ENCODE measurements around the gene PRCP. TPM values are rescaled to one million over a fixed set of nuclear protein-coding genes. Genes with fewer than 3 reads are reported as not detected.
"Not testable (repeated sequence)": the region's sequence is repeated elsewhere in the genome, so short reads cannot be mapped to it uniquely, and the experiment has no call there.

The PRCP gene
- total RNA-seq, 1 experiment from 2014 or later: 13.5 TPM

DNA sequence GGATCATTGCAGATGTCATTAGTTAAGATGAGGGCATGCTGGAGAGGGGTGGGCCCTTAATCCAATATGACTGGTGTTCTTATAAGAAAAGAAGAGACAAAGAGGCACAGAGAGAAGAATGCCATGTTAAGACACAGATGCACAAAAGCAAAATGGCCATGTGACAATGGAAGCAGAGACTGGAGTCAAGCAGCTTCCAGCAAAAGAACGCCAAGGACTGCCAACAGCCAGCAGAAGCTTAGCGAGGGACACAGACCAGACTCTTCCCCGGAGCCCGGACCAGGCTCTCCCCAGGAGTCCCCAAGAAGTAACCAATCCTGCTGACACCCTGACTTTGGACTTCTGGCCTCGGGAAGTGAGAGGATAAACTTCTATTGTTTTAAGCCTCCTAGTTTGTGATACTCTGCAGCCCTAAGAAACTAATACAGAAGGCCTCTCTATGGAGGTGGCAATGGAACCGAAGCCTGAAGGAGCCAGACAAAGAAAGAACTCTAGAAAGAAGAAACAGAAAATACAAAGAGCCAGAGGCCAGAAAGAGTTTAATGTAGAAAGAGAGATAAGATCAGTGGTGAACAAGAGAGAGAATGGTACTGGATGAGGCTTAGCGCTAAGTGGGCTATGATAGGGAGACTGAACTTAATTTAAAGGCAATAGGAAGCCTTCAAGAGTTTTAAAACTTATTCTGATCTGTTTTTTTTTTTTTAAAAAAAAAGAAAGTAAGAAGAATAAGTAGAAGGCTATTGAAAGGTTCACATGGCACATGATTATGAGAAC is 27.7 kb downstream of the PRCP start:
- no peak for DNase-seq (ENCODE audit: low read depth)

GRCh38 chr11:82871646-82872045 is 28.6 kb downstream of the PRCP start:
- DNase-seq (ENCODE audit: low read depth): no peak

DNA sequence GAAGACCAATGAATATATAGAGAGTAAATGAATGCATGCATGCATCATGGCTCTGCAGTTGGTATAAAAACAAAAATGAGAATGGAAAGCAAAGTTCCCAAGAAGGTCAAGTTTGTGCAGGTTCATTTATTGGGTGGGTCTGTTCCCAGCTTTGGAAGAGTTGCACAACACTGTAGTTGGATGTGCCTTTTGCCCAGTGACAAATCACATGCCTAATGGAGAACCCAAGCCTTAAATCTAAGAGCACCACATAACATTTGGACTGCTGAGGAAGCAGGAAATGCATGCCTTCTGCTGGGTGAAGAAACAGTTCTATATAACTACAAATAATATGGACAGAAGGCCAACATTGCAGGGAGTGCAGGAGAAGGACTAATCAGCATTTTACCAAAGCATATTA is 30.6 kb downstream of the PRCP start:
- no peak for DNase-seq (ENCODE audit: low read depth)

GRCh38 chr11:82867495-82868082 is 32.6 kb downstream of the PRCP start:
- peak; percentile 51 for DNase-seq (ENCODE audit: low read depth)

DNA sequence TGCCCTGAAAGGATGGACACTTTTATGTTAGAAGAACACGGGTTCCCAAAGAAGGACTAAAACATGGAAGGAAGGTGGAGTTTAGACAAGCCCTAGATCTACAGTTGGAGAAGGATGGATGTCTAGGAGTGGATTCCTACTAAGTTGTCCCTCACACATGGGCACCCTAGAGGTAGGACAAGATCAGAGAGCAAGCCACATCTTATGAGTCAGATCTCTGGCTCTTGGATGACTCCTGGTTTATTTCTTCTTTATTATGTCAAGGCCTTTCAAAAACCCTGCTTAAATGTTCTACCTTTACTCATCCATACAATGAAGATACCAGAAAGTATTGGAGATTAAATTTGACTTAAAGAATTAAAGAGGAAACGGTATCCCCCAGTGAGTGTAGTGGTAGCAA is 34.4 kb downstream of the PRCP start:
- no peak for DNase-seq (ENCODE audit: low read depth)

DNA sequence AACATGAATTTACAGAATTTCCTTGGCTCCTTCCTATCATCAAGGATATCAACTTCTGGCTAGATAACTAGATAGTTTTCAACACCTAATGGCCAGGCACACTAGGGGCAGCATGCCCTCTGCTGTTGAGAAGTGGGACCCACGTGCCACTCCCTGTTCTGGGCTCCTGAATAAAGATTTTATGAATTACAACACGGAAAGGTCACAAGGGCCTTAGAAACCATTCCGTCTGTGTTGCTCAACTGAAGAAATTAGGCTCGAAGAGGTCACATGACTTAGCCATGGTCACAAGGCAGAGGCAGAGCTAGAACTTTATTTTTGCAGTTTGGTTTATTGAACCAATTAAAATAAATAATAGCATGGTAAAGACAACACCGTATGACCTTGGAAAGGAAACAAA is 36.0 kb downstream of the PRCP start:
- DNase-seq (ENCODE audit: low read depth): peak; percentile 66

- no peak for DNase-seq (ENCODE audit: low read depth)
These were observed 37.0 kb downstream of the PRCP start for GRCh38 chr11:82863209-82863608.

DNA sequence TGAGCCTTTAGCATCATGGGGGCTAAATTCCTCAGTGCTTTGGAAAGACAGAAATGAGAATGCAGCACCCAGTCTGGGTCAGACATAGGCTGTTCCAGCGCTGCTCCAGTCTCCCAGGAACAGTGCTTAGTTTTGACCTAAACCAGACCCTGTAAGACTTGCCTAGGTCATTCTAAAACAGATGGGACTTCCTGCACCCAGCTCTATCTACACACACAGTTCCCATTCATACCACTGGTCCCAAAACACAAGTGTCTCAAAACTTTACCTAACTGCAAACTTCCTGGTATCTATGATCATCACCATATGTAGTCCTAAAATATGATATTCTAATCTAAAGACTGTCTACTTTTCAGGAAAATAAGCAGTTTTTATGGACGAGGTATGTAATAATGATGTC is 37.9 kb downstream of the PRCP start:
- no peak for DNase-seq (ENCODE audit: low read depth)

DNA sequence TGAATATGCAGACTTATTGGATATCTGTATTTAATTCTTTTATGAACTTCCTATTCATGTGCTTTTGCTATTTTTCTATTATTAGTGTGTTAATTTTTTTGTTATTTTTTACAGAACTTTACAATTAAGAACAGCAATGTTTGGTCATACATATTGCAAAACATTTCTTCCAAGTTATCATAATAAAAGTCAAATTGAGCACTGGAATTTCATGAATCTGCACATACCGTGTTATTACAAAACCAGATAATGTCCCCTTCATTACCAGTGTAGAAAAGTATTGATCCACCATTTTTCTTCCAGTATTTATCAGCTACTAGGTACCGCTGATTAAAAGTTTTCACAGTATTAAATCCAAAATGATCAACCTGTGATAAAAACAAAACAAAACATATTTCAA is 40.5 kb downstream of the PRCP start:
- no peak for DNase-seq (ENCODE audit: low read depth)

DNA sequence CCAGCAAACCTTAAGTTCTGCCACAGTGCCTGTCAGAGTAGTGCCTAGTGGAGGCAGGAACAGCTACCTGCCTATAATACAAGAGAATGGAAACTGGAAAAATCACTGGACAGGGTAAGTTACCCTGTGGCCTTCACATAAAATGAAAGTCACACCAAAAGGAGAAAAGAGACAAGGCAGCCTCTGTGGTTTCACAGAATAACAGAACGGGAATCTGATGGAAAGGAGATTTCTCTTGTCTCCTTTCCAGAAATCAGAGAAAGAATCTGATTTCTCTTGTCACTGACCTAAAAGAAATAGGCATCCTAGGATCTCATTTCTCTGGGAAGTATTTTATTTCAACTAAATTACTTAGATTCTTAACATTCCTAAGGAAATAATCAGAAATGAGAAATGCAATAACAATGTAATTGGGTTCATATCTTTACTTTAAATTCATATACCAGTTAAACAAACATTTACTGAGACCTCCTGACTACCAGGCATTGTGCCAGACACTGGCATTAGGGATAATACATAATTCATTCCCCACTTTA is 41.6 kb downstream of the PRCP start:
- peak; percentile 59 for DNase-seq (ENCODE audit: low read depth)

- no peak for DNase-seq (ENCODE audit: low read depth)
These were observed 42.1 kb downstream of the PRCP start for GRCh38 chr11:82858133-82858532.

DNA sequence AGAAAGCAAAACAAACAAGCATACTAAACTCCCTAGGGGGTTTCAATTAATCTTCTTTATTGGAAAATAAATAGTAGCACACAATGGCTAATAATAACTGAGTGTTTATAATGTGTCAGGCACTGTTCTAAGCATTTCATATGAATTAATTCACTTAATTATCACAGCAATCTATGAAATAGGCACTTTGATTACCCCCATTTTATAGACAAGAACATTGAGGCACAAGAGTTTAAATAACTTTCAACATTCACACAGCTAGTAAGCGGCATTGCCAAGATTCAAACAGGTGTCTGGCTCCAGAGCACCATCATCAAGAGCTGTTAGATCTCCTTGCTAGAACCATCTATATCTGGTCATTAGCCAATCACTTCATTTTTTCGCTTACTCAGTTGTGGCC is 43.1 kb downstream of the PRCP start:
- DNase-seq (ENCODE audit: low read depth): no peak

GRCh38 chr11:82855616-82856015 is 44.6 kb downstream of the PRCP start:
- no peak for DNase-seq (ENCODE audit: low read depth)

- not testable (repeated sequence) for DNase-seq (ENCODE audit: low read depth)
These were observed 45.3 kb downstream of the PRCP start for GRCh38 chr11:82854916-82855315.

DNA sequence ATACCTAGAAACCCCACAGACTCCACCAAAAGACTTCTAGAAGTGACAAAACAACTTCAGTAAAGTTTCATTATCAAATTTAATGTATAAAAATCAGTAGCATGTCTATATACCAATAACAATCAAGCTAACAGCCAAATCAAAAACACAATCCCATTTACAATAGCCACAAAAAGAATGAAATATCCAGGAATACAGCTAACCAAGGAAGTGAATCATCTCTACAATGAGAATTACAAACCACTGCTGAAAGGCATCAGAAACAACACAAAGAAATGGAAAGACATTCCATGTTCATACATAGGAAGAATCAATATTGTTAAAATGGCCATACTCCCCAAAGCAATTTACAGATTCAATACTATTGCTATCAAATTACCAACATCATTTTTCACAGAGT is 46.0 kb downstream of the PRCP start:
- DNase-seq (ENCODE audit: low read depth): no peak

DNA sequence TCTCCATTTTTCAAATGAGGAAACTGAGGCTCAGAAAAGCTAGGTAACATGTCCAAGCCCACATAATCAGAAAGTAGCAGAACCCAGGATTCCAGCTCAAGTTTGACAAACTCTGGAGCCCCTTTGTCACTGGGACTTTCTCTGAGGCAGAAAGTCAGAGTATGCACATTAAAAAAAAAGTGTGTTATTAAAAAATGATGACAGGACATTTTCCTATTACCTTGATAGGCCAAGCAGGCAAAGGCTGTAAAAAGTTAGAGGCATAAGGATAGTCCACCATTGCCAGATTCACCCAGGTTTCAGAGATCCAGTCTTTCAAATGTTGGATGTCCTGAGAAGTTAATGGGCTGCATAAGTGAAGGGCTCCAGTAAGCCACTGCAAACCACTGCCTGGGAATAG is 51.4 kb downstream of the PRCP start:
- DNase-seq (ENCODE audit: low read depth): no peak

DNA sequence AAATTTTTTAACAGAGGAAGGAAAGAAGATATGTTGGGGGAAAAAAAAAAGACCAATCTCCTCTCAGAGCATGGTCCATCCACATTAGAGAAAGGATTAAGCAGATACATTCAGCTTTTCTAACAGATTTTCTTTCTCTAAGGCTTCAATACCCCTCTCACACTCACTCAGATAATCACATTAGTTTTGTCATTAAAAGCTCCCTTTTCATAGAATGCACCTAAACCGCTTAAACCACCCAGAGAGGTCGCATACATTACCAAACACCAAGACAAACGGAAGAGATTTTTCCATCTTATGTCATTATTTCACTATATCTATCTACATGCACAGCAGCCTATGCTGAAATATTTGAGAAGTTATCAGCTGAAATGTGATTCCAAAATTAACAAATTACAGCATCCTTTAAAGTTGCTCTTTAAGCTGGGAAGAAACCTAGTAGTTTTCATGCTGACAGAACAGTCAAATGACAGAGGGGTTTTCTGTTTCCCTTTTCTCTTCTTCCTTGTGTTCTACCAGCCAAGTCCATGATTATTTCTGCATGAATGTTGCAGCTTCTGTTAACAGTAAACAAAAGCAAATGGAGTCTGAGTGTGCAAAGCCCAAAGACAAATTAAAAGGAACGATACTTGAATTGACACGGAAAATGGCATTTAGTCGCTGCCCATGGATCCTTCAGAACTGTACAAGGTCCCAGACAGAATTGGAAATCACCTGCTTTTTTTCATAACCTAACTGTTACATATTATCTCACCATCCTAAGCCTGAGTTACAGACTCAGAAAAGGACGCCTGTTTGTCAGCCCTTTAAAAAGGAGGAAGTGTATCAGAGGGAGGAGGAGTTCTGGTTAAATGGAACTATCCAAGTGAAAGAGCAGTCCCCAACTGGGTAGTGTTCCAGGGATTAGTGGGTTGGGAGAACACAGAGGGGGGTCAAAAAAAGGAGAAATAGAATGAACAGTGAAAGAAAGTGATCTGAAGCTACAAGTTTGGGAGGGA is 54.6 kb downstream of the PRCP start:
- no peak for DNase-seq (ENCODE audit: low read depth)

DNA sequence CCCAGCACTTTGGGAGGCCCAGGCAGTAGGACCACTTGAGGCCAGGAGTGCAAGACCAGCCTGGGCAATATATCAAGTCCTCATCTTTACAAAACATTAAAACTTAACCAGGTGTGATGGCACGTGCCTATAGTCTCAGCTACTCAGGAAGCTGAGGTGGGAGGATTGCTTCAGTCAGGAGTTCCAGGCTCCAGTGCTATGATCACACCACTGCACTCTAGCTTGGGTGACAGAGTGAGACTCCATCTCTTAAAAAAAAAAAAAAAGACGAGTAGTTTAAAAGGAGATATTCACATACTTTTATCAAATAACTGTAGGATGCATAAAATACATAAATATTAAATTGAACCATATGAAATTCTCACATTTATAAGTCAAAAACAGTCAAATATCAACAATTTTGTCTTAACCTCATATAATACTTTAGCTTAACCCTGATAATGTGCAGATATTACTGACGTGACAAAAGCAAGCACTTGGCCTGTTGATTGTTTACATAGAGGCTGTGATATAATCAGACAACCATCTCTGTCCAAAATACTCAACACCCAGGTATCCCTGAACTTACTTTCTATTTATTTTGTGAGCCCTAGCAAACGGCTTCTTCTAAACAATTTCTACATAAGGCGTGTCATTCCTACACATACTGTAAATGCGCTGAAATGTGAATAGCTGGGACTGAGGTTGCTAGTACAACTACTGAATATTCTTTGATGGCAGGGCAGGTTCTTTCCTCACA is 57.0 kb downstream of the PRCP start:
- no peak for DNase-seq (ENCODE audit: low read depth)

DNA sequence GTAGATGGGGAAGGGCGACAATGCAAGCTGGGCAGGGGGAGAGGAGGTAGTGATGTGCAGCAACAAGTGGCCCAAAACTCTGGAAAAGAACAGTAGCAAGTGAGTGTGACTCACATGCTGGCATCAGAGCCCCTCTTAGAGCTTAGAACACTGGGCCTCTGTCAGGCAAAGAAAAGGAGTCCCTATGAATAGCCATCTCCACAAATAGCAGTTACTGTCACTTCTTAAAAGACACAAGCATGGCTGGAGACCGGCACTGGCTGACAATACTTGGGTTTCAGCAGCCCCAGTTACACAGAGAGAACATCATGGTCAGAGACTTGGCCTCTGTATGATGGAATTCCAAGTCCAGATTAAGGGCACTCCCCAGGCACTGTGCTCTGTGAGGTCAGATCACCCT is 58.2 kb downstream of the PRCP start:
- DNase-seq (ENCODE audit: low read depth): no peak

DNA sequence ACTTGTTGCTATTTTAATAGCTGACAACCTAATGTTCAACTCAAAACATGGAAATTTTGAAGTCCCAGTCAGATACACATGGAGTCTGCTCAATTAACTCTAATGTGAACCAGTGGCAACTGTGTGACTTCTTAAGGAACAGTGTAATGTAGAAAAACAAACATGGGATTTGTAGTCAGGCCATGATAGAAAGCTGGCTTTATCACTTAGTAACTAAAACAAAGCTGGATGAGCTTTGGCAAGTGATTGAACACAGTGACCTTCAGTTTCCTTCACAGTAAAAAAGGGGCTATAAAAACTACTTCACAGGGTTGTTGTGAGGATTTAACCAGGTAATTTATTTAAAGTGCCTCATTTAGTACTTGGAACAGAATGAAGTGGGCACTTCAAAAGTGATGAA is 62.6 kb downstream of the PRCP start:
- no peak for DNase-seq (ENCODE audit: low read depth)

- DNase-seq (ENCODE audit: low read depth): no peak
These were observed 67.2 kb downstream of the PRCP start for GRCh38 chr11:82832983-82833382.

DNA sequence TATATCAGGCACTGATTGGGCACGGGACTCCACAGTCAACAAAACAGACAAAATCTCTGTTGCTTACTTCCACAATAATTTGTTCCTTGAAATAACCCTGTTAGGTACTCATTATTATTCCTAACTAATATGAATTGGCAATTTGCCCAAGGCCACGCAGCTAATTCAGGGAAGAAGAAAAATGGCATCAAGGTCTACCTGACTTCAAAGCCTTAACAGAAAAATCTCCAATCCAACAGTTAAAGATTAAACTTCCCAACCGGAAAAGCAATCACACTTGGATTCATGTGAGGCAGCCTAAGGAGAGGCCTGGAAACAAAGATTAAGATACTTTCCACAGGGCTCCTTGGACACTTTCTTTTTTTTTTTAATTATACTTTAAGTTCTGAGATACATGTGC is 68.9 kb downstream of the PRCP start:
- no peak for DNase-seq (ENCODE audit: low read depth)
